Measurements from ENCODE around the gene HSD3B1. TPM values are rescaled to one million over a fixed set of nuclear protein-coding genes. Genes with fewer than 3 reads are reported as not detected.

The HSD3B1 gene
- total and polyA plus RNA-seq, 2 donors from 2014 or later: not detected

- no peak for DNase-seq
- Histone ChIP-seq H3K27me3 (ENCODE audit: control insufficient read depth, insufficient read depth, low read length) (no peaks in the 10 kb centered on the region), H3K36me3 (ENCODE audit: control insufficient read depth in 2 of 3, insufficient read depth in 3 of 3, low read length in 3 of 3) (no peaks in the 10 kb centered on the region), H3K4me1 (ENCODE audit: control insufficient read depth in 2 of 3, insufficient read depth in 2 of 3, low read depth in 1 of 3, low read length in 3 of 3) (no peaks in the 10 kb centered on the region), H3K9me3 (ENCODE audit: control insufficient read depth in 2 of 3, insufficient read depth in 1 of 3, low read length in 3 of 3) (no peaks in the 10 kb centered on the region), H3K27ac (ENCODE audit: low read depth in 2 of 2, low read length in 2 of 2) (no peak overlapping the region), H3K4me3 (ENCODE audit: low read length in 3 of 3) (no peak overlapping the region), H3K9ac (ENCODE audit: low read length in 3 of 3) (no peak overlapping the region)
- intact Hi-C loops (cut with DNase I): no loop called here
- TF ChIP-seq, protein P1, sequence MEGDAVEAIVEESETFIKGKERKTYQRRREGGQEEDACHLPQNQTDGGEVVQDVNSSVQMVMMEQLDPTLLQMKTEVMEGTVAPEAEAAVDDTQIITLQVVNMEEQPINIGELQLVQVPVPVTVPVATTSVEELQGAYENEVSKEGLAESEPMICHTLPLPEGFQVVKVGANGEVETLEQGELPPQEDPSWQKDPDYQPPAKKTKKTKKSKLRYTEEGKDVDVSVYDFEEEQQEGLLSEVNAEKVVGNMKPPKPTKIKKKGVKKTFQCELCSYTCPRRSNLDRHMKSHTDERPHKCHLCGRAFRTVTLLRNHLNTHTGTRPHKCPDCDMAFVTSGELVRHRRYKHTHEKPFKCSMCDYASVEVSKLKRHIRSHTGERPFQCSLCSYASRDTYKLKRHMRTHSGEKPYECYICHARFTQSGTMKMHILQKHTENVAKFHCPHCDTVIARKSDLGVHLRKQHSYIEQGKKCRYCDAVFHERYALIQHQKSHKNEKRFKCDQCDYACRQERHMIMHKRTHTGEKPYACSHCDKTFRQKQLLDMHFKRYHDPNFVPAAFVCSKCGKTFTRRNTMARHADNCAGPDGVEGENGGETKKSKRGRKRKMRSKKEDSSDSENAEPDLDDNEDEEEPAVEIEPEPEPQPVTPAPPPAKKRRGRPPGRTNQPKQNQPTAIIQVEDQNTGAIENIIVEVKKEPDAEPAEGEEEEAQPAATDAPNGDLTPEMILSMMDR (IDR thresholded peaks at IDR 0.05; ENCODE audit: borderline replicate concordance, extremely low read depth, insufficient read depth): no peak
- FAIRE-seq: no peak
Measured at GRCh38 chr1:119488216-119488615, 18.8 kb upstream of the HSD3B1 start.

DNA sequence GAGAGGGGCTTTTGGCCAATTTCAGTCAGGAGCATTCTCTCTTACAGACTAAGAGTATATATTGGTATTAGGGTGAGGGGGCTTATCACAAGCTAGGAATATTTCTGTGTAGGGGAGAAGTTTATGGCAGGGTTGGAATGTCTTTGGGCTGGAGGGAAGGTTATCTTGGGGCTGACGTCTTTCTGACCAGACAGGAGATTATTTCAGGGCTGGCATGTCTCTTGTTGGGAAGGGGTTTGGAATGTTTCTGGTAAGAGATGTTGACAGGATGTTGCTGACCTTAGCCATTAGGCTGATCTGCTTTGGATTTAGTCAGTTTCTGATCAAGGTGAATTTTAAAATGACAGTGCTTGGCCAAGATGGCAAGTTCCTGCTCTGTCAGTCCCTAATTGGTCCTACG lies 17.8 kb upstream of the HSD3B1 start:
- FAIRE-seq (no peak), DNase-seq (no peak)
- no peak overlapping the region for H3K27ac ChIP-seq (ENCODE audit: low read depth in 2 of 2, low read length in 2 of 2)

GRCh38 chr1:119490925-119491324 lies 16.1 kb upstream of the HSD3B1 start:
- H3K27ac ChIP-seq (ENCODE audit: low read depth in 2 of 2, low read length in 2 of 2): no peak overlapping the region
- H3K9me3 ChIP-seq (ENCODE audit: control insufficient read depth in 2 of 3, insufficient read depth in 1 of 3, low read length in 3 of 3): no peaks in the 10 kb centered on the region
- no peak overlapping the region for H3K4me3 ChIP-seq (ENCODE audit: low read length in 3 of 3)
- TF ChIP-seq, protein P1 (IDR thresholded peaks at IDR 0.05; ENCODE audit: borderline replicate concordance, extremely low read depth, insufficient read depth): no peak
- no peak overlapping the region for H3K9ac ChIP-seq (ENCODE audit: low read length in 3 of 3)
- intact Hi-C loops (cut with DNase I): no loop called here
- no peaks in the 10 kb centered on the region for H3K27me3 ChIP-seq (ENCODE audit: control insufficient read depth, insufficient read depth, low read length)
- H3K4me1 ChIP-seq (ENCODE audit: control insufficient read depth in 2 of 3, insufficient read depth in 2 of 3, low read depth in 1 of 3, low read length in 3 of 3): no peaks in the 10 kb centered on the region
- FAIRE-seq: no peak
- H3K36me3 ChIP-seq (ENCODE audit: control insufficient read depth in 2 of 3, insufficient read depth in 3 of 3, low read length in 3 of 3): no peaks in the 10 kb centered on the region
- DNase-seq: no peak

More for the DNA sequence above, 17.8 kb upstream of the HSD3B1 start:
- Histone ChIP-seq H3K4me3 (ENCODE audit: low read length in 3 of 3) (no peak overlapping the region), H3K9me3 (ENCODE audit: control insufficient read depth in 2 of 3, insufficient read depth in 1 of 3, low read length in 3 of 3) (no peaks in the 10 kb centered on the region), H3K36me3 (ENCODE audit: control insufficient read depth in 2 of 3, insufficient read depth in 3 of 3, low read length in 3 of 3) (no peaks in the 10 kb centered on the region), H3K27me3 (ENCODE audit: control insufficient read depth, insufficient read depth, low read length) (no peaks in the 10 kb centered on the region), H3K4me1 (ENCODE audit: control insufficient read depth in 2 of 3, insufficient read depth in 2 of 3, low read depth in 1 of 3, low read length in 3 of 3) (no peaks in the 10 kb centered on the region), H3K9ac (ENCODE audit: low read length in 3 of 3) (no peak overlapping the region)
- TF ChIP-seq, protein P1 (IDR thresholded peaks at IDR 0.05; ENCODE audit: borderline replicate concordance, extremely low read depth, insufficient read depth): no peak
- intact Hi-C loops (cut with DNase I): no loop called here

DNA sequence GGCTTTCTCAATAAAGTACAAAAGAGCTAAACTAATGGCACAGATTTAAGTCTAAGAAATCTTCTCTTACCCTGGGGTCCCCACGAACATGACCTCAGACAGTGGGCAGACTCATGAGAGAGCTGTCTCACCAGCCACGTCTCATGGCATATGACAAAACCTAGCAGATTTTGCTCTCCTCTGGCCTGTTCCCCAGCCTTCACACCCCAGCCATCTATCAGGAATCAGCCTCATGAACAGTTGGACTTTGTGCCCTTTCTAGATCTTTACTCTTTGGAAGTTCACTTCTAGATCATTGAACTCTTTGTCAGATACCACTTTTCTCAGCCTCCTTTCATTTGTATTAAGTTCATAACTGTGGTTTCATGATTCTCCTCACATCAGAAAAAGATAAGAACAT lies 14.2 kb upstream of the HSD3B1 start:
- DNase-seq (no peak), FAIRE-seq (no peak)
- intact Hi-C loops (cut with DNase I): no loop called here

More for the DNA sequence above, 14.2 kb upstream of the HSD3B1 start:
- Histone ChIP-seq H3K4me1 (ENCODE audit: control insufficient read depth in 2 of 3, insufficient read depth in 2 of 3, low read depth in 1 of 3, low read length in 3 of 3) (no peaks in the 10 kb centered on the region), H3K9ac (ENCODE audit: low read length in 3 of 3) (no peak overlapping the region), H3K9me3 (ENCODE audit: control insufficient read depth in 2 of 3, insufficient read depth in 1 of 3, low read length in 3 of 3) (no peaks in the 10 kb centered on the region), H3K4me3 (ENCODE audit: low read length in 3 of 3) (no peak overlapping the region), H3K27ac (ENCODE audit: low read depth in 2 of 2, low read length in 2 of 2) (no peak overlapping the region), H3K36me3 (ENCODE audit: control insufficient read depth in 2 of 3, insufficient read depth in 3 of 3, low read length in 3 of 3) (no peaks in the 10 kb centered on the region), H3K27me3 (ENCODE audit: control insufficient read depth, insufficient read depth, low read length) (no peaks in the 10 kb centered on the region)
- TF ChIP-seq, protein P1 (IDR thresholded peaks at IDR 0.05; ENCODE audit: borderline replicate concordance, extremely low read depth, insufficient read depth): no peak

All from kidney (tissue), 14 donors.